NB4 (cell line): ENCODE data around the gene B3GLCT.

Experiments
- CTCF ChIP-seq: IDR thresholded peaks from one replicate; pipeline ENCODE4 v1.5.1; 2012; ENCODE audit warnings: low read depth, low read length
- MAX ChIP-seq: IDR thresholded peaks from 2 replicates; pipeline ENCODE4 v1.6.1; 2011; ENCODE audit warnings: low read depth, low read length
- POLR2A ChIP-seq: IDR thresholded peaks from 2 replicates; pipeline ENCODE4 v1.6.1; 2011; ENCODE audit warnings: mild to moderate bottlenecking; ENCODE audit not compliant: insufficient read length; ENCODE audit errors: extremely low read depth

GRCh38 chr13:31154939-31155338, 44.8 kb upstream of the B3GLCT start:
- TF ChIP-seq CTCF, result no peak
- TF ChIP-seq POLR2A, result no peak
- TF ChIP-seq MAX, result no peak
